COR-L47 (cell line): Measurements from ENCODE around the gene SRD5A2.

Experiments
- DNase-seq: peaks from one replicate; lab custom pipeline; 2025; lab: John Stamatoyannopoulos, UW

SRD5A2 gene

GRCh38 chr2:31533036-31533435 is 47.7 kb downstream of the SRD5A2 start:
- no peak for DNase-seq

- no peak for DNase-seq
These were observed 49.6 kb downstream of the SRD5A2 start for GRCh38 chr2:31531101-31531500.

GRCh38 chr2:31529256-31529655 is 51.5 kb downstream of the SRD5A2 start:
- DNase-seq, result no peak

GRCh38 chr2:31528823-31529222 is 51.9 kb downstream of the SRD5A2 start:
- no peak for DNase-seq

- DNase-seq, result no peak
These were observed 53.6 kb downstream of the SRD5A2 start for GRCh38 chr2:31526946-31527732.

- DNase-seq, result no peak
These were observed 54.9 kb downstream of the SRD5A2 start for GRCh38 chr2:31525876-31526275.

GRCh38 chr2:31524592-31524991 is 56.1 kb downstream of the SRD5A2 start:
- no peak for DNase-seq

- peak; percentile 46 for DNase-seq
These were observed 56.8 kb downstream of the SRD5A2 start for GRCh38 chr2:31523871-31524492.

- no peak for DNase-seq
These were observed 58.0 kb downstream of the SRD5A2 start for GRCh38 chr2:31522786-31523185.

- no peak for DNase-seq
These were observed 63.1 kb downstream of the SRD5A2 start for GRCh38 chr2:31517442-31518203.

DNA sequence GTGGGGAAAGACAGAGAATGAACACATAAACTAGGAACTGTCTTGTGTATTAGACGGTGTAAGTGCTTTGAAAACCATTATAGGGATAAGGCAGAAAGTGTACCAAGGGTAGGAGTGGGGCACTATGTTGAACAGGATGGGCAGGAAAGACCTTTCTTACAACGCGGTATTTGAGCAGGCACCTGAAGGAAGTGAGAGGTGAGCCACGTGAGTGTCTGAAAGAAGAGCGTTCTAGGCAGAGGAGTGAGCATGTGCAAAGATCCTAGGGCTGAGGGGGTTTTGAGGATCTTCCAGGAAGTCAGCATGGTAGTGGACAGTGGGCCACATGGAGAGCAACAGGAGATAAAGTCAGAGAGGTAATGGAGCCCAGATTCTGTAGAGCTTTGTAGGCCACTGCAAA is 65.2 kb downstream of the SRD5A2 start:
- no peak for DNase-seq

DNA sequence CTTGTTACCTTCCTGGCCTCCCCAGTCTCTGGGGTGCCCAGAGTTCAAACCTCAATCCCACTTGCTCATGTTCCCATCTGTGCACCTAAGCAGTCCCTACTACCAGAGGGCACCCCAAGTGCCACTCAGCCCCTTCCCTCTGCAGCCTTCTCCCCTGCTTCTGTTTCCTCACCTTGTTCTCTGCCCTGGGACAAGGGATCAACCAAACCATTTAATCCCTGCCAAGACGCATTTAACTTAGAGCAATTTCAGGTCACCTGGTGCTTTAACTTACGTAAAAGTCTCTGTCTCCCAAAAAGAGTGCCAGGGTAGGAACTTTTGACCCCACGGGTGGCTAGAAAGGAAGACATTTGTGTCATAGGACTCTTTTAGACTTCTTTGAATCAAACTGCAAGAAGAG is 67.2 kb downstream of the SRD5A2 start:
- no peak for DNase-seq

- no peak for DNase-seq
These were observed 69.4 kb downstream of the SRD5A2 start for GRCh38 chr2:31511376-31511775.

- DNase-seq, result no peak
These were observed 75.6 kb downstream of the SRD5A2 start for GRCh38 chr2:31505111-31505510.

DNA sequence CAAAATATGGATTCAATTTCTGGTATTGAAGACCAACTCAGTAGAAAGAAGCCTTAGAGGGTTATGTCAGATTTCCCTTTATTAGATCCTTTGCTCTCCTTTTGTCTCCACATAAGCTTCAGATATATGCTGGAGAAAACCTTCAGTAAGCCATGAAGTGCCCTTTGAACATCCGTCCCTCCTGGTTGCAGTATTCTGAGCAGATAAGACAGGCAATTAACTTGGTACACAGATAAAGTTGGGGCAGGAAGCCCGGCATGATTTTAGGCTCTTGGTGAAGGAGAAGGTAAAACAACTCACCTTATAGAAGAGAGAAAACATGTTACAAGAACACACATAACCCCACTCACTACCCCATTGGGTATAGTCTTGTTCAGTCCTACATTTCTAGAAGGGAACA is 76.4 kb downstream of the SRD5A2 start:
- no peak for DNase-seq

GRCh38 chr2:31496451-31496874 is 84.3 kb downstream of the SRD5A2 start:
- peak; percentile 39 for DNase-seq

GRCh38 chr2:31489339-31489738 is 91.4 kb downstream of the SRD5A2 start:
- peak; percentile 83 for DNase-seq

GRCh38 chr2:31483246-31483645 is 97.5 kb downstream of the SRD5A2 start:
- DNase-seq, result no peak

DNA sequence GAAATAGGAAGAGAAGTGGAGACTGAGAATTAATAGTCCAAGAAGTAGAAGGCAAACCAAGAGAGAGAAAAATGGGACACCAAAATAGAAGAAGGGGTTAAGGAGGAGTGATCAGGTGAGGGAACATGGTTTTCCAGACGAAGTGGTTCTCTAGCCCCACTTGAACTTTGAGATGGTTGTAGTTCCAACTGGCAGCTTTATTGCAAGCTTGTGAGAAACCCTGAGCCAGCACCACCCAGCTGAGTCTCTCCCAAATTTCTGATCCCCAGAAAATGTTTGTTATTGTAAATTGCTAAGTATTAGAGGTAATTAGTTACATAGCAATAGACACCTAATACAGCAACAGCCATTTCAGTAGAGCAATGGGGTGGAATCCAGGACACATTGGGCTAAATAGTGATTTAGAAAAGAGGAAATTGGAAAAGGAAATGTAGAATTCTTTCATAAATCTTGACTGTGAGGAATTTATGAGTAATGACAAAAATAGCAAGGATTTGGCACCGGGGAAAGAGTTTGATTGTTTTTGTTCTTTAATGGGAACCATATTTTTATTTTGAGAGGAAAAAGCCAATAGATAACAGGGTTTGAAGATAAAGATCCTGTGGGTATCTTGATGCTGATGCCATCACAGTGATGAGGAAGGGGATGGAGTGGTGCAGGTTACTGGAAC is 104.1 kb downstream of the SRD5A2 start:
- no peak for DNase-seq

- peak; percentile 2 for DNase-seq
These were observed 105.0 kb downstream of the SRD5A2 start for GRCh38 chr2:31475692-31476091.

- DNase-seq, result no peak
These were observed 106.4 kb downstream of the SRD5A2 start for GRCh38 chr2:31474296-31474695.
